ENCODE measurements around the gene UBALD2. TPM values are rescaled to one million over a fixed set of nuclear protein-coding genes. Genes with fewer than 3 reads are reported as not detected.

UBALD2 gene
- total and polyA plus RNA-seq, 2 of the 13 experiments (the other 11 are each of a cell fraction or from before 2014, with no cell fraction given): 3.3 to 89.7 TPM

DNA sequence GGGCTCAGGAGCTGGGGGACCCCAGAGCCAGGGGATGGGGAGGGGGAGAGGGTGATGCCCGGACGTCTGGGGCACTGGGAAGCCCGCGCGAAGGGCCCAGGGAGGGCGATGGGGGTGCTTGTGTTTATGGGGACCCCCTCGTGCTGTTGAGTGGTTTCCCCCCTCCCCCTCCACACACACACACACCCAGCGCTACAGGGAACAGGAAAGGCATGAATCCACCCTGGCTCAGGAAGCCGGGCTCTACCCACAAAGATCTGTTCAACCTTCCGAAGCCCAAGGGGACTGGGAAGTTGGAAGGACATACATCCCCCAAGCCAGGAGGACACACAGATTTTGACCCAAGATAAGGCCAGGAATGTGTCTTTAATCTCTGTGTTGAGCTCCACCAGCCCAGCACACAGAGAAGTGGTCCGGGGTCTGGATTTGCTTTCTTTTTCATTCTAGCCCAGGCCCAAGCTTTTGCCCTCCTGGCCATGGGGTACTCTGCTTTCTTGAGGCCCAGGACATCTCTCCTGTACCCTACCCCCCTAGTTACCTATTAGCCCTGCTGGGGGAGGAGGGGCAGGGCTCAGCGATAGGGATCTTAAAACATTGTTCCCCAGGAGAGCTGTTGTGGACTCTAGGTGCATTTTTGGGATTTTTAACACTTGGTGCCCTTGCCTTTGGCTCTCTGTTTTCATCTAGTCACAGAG is 1.2 kb downstream of the UBALD2 start (continued):
- no peak; the same call in 1 of the 2 replicates for TF ChIP-seq ZNF619 (CRISPR knock-in tag; IDR thresholded peaks at IDR 0.05)
- TF ChIP-seq, protein P1, sequence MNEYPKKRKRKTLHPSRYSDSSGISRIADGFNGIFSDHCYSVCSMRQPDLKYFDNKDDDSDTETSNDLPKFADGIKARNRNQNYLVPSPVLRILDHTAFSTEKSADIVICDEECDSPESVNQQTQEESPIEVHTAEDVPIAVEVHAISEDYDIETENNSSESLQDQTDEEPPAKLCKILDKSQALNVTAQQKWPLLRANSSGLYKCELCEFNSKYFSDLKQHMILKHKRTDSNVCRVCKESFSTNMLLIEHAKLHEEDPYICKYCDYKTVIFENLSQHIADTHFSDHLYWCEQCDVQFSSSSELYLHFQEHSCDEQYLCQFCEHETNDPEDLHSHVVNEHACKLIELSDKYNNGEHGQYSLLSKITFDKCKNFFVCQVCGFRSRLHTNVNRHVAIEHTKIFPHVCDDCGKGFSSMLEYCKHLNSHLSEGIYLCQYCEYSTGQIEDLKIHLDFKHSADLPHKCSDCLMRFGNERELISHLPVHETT (CRISPR knock-in tag; conservative IDR thresholded peaks at IDR 0.05): no peak
- TF ChIP-seq FLYWCH1 (CRISPR knock-in tag; IDR thresholded peaks at IDR 0.05): no peak
- TF ChIP-seq, protein P2, sequence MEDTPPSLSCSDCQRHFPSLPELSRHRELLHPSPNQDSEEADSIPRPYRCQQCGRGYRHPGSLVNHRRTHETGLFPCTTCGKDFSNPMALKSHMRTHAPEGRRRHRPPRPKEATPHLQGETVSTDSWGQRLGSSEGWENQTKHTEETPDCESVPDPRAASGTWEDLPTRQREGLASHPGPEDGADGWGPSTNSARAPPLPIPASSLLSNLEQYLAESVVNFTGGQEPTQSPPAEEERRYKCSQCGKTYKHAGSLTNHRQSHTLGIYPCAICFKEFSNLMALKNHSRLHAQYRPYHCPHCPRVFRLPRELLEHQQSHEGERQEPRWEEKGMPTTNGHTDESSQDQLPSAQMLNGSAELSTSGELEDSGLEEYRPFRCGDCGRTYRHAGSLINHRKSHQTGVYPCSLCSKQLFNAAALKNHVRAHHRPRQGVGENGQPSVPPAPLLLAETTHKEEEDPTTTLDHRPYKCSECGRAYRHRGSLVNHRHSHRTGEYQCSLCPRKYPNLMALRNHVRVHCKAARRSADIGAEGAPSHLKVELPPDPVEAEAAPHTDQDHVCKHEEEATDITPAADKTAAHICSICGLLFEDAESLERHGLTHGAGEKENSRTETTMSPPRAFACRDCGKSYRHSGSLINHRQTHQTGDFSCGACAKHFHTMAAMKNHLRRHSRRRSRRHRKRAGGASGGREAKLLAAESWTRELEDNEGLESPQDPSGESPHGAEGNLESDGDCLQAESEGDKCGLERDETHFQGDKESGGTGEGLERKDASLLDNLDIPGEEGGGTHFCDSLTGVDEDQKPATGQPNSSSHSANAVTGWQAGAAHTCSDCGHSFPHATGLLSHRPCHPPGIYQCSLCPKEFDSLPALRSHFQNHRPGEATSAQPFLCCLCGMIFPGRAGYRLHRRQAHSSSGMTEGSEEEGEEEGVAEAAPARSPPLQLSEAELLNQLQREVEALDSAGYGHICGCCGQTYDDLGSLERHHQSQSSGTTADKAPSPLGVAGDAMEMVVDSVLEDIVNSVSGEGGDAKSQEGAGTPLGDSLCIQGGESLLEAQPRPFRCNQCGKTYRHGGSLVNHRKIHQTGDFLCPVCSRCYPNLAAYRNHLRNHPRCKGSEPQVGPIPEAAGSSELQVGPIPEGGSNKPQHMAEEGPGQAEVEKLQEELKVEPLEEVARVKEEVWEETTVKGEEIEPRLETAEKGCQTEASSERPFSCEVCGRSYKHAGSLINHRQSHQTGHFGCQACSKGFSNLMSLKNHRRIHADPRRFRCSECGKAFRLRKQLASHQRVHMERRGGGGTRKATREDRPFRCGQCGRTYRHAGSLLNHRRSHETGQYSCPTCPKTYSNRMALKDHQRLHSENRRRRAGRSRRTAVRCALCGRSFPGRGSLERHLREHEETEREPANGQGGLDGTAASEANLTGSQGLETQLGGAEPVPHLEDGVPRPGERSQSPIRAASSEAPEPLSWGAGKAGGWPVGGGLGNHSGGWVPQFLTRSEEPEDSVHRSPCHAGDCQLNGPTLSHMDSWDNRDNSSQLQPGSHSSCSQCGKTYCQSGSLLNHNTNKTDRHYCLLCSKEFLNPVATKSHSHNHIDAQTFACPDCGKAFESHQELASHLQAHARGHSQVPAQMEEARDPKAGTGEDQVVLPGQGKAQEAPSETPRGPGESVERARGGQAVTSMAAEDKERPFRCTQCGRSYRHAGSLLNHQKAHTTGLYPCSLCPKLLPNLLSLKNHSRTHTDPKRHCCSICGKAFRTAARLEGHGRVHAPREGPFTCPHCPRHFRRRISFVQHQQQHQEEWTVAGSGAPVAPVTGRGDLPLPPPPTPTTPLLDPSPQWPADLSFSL (CRISPR knock-in tag; IDR thresholded peaks at IDR 0.05): no peak
- no peak for TF ChIP-seq ZNF382 (CRISPR knock-in tag; IDR thresholded peaks at IDR 0.05; ENCODE audit: borderline replicate concordance)
- no peak for TF ChIP-seq ZNF549 (CRISPR knock-in tag; IDR thresholded peaks at IDR 0.05)
- TF ChIP-seq ZNF343 (CRISPR knock-in tag; IDR thresholded peaks at IDR 0.05): 0 out of 2 replicates have a peak, but pooled peaks have one; percentile 56
- TF ChIP-seq, protein P3, sequence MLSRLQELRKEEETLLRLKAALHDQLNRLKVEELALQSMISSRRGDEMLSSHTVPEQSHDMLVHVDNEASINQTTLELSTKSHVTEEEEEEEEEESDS (CRISPR knock-in tag; IDR thresholded peaks at IDR 0.05; ENCODE audit: borderline replicate concordance): no peak
- TF ChIP-seq, protein P4, sequence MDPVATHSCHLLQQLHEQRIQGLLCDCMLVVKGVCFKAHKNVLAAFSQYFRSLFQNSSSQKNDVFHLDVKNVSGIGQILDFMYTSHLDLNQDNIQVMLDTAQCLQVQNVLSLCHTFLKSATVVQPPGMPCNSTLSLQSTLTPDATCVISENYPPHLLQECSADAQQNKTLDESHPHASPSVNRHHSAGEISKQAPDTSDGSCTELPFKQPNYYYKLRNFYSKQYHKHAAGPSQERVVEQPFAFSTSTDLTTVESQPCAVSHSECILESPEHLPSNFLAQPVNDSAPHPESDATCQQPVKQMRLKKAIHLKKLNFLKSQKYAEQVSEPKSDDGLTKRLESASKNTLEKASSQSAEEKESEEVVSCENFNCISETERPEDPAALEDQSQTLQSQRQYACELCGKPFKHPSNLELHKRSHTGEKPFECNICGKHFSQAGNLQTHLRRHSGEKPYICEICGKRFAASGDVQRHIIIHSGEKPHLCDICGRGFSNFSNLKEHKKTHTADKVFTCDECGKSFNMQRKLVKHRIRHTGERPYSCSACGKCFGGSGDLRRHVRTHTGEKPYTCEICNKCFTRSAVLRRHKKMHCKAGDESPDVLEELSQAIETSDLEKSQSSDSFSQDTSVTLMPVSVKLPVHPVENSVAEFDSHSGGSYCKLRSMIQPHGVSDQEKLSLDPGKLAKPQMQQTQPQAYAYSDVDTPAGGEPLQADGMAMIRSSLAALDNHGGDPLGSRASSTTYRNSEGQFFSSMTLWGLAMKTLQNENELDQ (CRISPR knock-in tag; IDR thresholded peaks at IDR 0.05; ENCODE audit: borderline replicate concordance): no peak
- TF ChIP-seq GABPB1 (CRISPR knock-in tag; IDR thresholded peaks at IDR 0.05): no peak
- TF ChIP-seq, protein P5, sequence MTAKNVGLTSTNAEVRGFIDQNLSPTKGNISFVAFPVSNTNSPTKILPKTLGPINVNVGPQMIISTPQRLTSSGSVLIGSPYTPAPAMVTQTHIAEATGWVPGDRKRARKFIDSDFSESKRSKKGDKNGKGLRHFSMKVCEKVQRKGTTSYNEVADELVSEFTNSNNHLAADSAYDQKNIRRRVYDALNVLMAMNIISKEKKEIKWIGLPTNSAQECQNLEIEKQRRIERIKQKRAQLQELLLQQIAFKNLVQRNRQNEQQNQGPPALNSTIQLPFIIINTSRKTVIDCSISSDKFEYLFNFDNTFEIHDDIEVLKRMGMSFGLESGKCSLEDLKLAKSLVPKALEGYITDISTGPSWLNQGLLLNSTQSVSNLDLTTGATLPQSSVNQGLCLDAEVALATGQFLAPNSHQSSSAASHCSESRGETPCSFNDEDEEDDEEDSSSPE (CRISPR knock-in tag; IDR thresholded peaks at IDR 0.05): no peak
- TF ChIP-seq MIER2 (CRISPR knock-in tag; IDR thresholded peaks at IDR 0.05): no peak
- TF ChIP-seq BRCA1 (CRISPR knock-in tag; IDR thresholded peaks at IDR 0.05): no peak
- TF ChIP-seq FOXM1 (CRISPR knock-in tag; IDR thresholded peaks at IDR 0.05): no peak
- no peak for TF ChIP-seq RBM39 (IDR thresholded peaks at IDR 0.05; ENCODE audit: low read depth, low read length, poor library complexity, severe bottlenecking)
- TF ChIP-seq PLRG1 (conservative IDR thresholded peaks at IDR 0.05): no peak
- no peak for TF ChIP-seq MTF2 (CRISPR knock-in tag; IDR thresholded peaks at IDR 0.05; ENCODE audit: borderline replicate concordance)

Measured in HepG2 (cell line).